ENCODE measurements around the gene MAP1LC3A. TPM values are rescaled to one million over a fixed set of nuclear protein-coding genes. Genes with fewer than 3 reads are reported as not detected.

Gene MAP1LC3A
- total and polyA plus RNA-seq, 4 donors, result 4.9 to 38.8 (median 12.7) TPM

DNA sequence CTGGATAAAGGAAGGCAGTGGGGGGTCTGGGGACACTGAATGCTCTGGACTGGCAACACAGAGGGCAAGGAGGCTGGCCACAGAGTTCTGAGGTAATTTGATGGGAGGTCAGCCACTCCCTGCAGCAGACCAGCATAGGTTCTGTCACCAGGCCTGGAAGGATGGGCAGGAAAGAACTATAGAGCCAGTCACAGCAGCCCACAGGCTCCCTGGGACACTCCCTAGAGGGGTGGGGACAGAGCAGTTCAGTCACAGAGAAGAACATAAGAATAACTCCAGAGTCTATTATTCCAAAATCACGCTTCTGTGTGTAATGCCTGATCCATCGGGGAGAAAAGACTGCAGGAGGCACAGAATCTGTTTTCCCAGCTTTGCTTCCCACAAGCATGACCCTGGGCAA, 22.7 kb upstream of the MAP1LC3A start (continued):
- TF ChIP-seq, protein P1, sequence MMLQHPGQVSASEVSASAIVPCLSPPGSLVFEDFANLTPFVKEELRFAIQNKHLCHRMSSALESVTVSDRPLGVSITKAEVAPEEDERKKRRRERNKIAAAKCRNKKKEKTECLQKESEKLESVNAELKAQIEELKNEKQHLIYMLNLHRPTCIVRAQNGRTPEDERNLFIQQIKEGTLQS (IDR thresholded peaks at IDR 0.05), result no peak
- TF ChIP-seq, protein P2, sequence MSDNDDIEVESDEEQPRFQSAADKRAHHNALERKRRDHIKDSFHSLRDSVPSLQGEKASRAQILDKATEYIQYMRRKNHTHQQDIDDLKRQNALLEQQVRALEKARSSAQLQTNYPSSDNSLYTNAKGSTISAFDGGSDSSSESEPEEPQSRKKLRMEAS (IDR thresholded peaks at IDR 0.05), result no peak
- TF ChIP-seq NR2F2 (IDR thresholded peaks at IDR 0.05), result no peak
- TF ChIP-seq RXRA (IDR thresholded peaks at IDR 0.05), result no peak
- TF ChIP-seq, protein P3, sequence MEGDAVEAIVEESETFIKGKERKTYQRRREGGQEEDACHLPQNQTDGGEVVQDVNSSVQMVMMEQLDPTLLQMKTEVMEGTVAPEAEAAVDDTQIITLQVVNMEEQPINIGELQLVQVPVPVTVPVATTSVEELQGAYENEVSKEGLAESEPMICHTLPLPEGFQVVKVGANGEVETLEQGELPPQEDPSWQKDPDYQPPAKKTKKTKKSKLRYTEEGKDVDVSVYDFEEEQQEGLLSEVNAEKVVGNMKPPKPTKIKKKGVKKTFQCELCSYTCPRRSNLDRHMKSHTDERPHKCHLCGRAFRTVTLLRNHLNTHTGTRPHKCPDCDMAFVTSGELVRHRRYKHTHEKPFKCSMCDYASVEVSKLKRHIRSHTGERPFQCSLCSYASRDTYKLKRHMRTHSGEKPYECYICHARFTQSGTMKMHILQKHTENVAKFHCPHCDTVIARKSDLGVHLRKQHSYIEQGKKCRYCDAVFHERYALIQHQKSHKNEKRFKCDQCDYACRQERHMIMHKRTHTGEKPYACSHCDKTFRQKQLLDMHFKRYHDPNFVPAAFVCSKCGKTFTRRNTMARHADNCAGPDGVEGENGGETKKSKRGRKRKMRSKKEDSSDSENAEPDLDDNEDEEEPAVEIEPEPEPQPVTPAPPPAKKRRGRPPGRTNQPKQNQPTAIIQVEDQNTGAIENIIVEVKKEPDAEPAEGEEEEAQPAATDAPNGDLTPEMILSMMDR (IDR thresholded peaks at IDR 0.05; ENCODE audit: low read depth, low read length, missing input control), result no peak
- no peak for TF ChIP-seq HNF4A (conservative IDR thresholded peaks at IDR 0.05)
- no peak for TF ChIP-seq FOXA1 (IDR thresholded peaks at IDR 0.05)

DNA sequence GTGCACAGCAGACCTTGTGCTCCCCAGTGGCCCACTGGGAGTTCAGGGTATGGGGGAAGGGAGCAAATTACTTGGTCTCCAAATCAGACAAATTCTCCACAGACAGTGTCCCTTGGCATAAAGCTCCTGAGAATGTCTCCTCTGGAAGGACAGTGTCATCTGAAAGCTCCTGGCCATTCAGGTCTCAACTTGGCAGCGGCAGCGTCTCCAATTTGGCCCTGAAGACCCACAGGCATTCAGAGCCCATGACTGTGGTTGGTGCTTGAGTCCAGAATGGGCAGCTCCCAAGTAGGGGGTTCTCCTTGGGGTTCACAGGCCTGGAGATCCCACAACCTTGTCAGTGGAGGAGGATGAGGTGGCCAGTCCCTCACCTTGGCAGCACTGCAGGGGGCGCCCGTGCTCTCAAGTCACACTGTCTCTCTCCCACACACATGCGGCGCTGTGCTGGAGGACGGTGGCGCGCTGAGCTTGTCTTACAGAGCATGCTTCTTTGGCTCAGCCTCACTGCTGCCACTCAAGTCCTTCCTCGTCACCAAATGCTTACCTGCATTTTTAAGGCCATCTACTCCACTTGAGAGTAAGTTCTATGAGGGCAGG, 21.6 kb upstream of the MAP1LC3A start:
- Histone ChIP-seq H3K27ac (ENCODE audit: low read depth in 1 of 2, low read length in 2 of 2) (no peak overlapping the region), H3K27me3 (ENCODE audit: control insufficient read depth in 4 of 4, insufficient read depth in 4 of 4, low read length in 3 of 4) (no peaks in the 10 kb centered on the region), H3K4me1 (ENCODE audit: control insufficient read depth in 4 of 4, insufficient read depth in 4 of 4, low read length in 3 of 4) (peaks cover 0 to 13% (median 8%) of the 10 kb centered on the region in 4 donors), H3K9ac (ENCODE audit: low read depth in 1 of 2, low read length in 2 of 2) (no peak overlapping the region), H3K9me3 (ENCODE audit: control insufficient read depth in 4 of 4, low read length in 3 of 4) (no peaks in the 10 kb centered on the region), H3K36me3 (ENCODE audit: control insufficient read depth in 4 of 4, insufficient read depth in 3 of 4, low read depth in 1 of 4, low read length in 3 of 4) (peaks cover 14 to 43% (median 39%) of the 10 kb centered on the region in 4 donors), H3K4me3 (ENCODE audit: low read depth in 1 of 3, low read length in 3 of 3) (no peak overlapping the region)
- WGBS, result 79% methylated on average over 10 of the region's 10 CpGs
- DNase-seq (ENCODE audit: low spot score), result peak; percentile 65
- TF ChIP-seq YY1 (IDR thresholded peaks at IDR 0.05) (no peak), SP1 (IDR thresholded peaks at IDR 0.05) (no peak), JUND (IDR thresholded peaks at IDR 0.05) (no peak), RXRA (IDR thresholded peaks at IDR 0.05) (no peak), NR2F2 (IDR thresholded peaks at IDR 0.05) (no peak), RAD21 (IDR thresholded peaks at IDR 0.05) (peak; percentile 56 to 70)
- TF ChIP-seq, protein P4, sequence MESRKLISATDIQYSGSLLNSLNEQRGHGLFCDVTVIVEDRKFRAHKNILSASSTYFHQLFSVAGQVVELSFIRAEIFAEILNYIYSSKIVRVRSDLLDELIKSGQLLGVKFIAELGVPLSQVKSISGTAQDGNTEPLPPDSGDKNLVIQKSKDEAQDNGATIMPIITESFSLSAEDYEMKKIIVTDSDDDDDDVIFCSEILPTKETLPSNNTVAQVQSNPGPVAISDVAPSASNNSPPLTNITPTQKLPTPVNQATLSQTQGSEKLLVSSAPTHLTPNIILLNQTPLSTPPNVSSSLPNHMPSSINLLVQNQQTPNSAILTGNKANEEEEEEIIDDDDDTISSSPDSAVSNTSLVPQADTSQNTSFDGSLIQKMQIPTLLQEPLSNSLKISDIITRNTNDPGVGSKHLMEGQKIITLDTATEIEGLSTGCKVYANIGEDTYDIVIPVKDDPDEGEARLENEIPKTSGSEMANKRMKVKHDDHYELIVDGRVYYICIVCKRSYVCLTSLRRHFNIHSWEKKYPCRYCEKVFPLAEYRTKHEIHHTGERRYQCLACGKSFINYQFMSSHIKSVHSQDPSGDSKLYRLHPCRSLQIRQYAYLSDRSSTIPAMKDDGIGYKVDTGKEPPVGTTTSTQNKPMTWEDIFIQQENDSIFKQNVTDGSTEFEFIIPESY (IDR thresholded peaks at IDR 0.05), result no peak
- TF ChIP-seq, protein P2 (IDR thresholded peaks at IDR 0.05), result no peak
- TF ChIP-seq, protein P3 (IDR thresholded peaks at IDR 0.05; ENCODE audit: low read depth, low read length, missing input control), result peak; percentile 31

DNA sequence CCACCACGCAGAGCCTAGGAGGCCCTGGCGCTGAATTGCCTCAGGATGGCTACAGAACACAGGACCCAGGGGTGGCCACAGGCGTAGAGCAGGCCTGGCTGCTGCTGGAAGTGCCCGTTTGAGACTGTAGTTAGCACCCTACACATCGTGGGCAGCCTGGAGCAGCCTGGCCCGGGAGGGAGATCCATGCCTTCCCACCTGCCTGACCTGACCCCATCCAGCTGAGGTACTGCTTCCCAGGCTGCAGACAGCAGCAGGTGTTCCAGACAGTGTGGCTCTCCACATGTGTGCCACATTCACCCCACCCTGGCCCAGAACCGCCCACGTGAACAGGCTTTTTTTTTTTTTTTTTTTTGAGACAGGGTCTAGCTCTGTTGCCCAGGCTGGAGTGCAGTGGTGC, 20.9 kb upstream of the MAP1LC3A start:
- Histone ChIP-seq H3K27ac (ENCODE audit: low read depth in 1 of 2, low read length in 2 of 2) (no peak overlapping the region), H3K9me3 (ENCODE audit: control insufficient read depth in 4 of 4, low read length in 3 of 4) (no peaks in the 10 kb centered on the region), H3K4me3 (ENCODE audit: low read depth in 1 of 3, low read length in 3 of 3) (no peak overlapping the region), H3K36me3 (ENCODE audit: control insufficient read depth in 4 of 4, insufficient read depth in 3 of 4, low read depth in 1 of 4, low read length in 3 of 4) (peaks cover 16 to 42% (median 37%) of the 10 kb centered on the region in 4 donors), H3K4me1 (ENCODE audit: control insufficient read depth in 4 of 4, insufficient read depth in 4 of 4, low read length in 3 of 4) (peaks cover 0 to 13% (median 8%) of the 10 kb centered on the region in 4 donors), H3K9ac (ENCODE audit: low read depth in 1 of 2, low read length in 2 of 2) (no peak overlapping the region), H3K27me3 (ENCODE audit: control insufficient read depth in 4 of 4, insufficient read depth in 4 of 4, low read length in 3 of 4) (no peaks in the 10 kb centered on the region)
- TF ChIP-seq, protein P5, sequence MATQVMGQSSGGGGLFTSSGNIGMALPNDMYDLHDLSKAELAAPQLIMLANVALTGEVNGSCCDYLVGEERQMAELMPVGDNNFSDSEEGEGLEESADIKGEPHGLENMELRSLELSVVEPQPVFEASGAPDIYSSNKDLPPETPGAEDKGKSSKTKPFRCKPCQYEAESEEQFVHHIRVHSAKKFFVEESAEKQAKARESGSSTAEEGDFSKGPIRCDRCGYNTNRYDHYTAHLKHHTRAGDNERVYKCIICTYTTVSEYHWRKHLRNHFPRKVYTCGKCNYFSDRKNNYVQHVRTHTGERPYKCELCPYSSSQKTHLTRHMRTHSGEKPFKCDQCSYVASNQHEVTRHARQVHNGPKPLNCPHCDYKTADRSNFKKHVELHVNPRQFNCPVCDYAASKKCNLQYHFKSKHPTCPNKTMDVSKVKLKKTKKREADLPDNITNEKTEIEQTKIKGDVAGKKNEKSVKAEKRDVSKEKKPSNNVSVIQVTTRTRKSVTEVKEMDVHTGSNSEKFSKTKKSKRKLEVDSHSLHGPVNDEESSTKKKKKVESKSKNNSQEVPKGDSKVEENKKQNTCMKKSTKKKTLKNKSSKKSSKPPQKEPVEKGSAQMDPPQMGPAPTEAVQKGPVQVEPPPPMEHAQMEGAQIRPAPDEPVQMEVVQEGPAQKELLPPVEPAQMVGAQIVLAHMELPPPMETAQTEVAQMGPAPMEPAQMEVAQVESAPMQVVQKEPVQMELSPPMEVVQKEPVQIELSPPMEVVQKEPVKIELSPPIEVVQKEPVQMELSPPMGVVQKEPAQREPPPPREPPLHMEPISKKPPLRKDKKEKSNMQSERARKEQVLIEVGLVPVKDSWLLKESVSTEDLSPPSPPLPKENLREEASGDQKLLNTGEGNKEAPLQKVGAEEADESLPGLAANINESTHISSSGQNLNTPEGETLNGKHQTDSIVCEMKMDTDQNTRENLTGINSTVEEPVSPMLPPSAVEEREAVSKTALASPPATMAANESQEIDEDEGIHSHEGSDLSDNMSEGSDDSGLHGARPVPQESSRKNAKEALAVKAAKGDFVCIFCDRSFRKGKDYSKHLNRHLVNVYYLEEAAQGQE (IDR thresholded peaks at IDR 0.05), result no peak
- no peak for TF ChIP-seq EGR1 (IDR thresholded peaks at IDR 0.05; ENCODE audit: low read depth in 2 of 2)
- TF ChIP-seq, protein P3 (IDR thresholded peaks at IDR 0.05; ENCODE audit: low read depth, low read length, missing input control), result no peak
- no peak for TF ChIP-seq NR2F2 (IDR thresholded peaks at IDR 0.05)
- no peak for TF ChIP-seq YY1 (IDR thresholded peaks at IDR 0.05)
- 91% methylated on average over 8 of the region's 8 CpGs for WGBS
- DNase-seq (ENCODE audit: low spot score), result no peak

All from liver (tissue), 9 donors.